IPS DF 6.9 (cell line): ENCODE data around the gene CMTM1.
"Not testable (repeated sequence)": the region's sequence is repeated elsewhere in the genome, so short reads cannot be mapped to it uniquely, and the experiment has no call there.

Experiments used
- DNase-seq: peaks from one replicate; pipeline ENCODE4 v3.0.0-alpha.2; 2013; ENCODE audit warnings: low read depth, low spot score
- H3K27ac ChIP-seq: one replicate; pipeline ENCODE4 v1.5.1; 2013; ENCODE audit warnings: low read length, control low read depth
- H3K27me3 ChIP-seq: 2 replicates; pipeline ENCODE4 v1.6.1; 2013; ENCODE audit warnings: mild to moderate bottlenecking, low read length; ENCODE audit not compliant: control insufficient read depth, insufficient read depth
- H3K36me3 ChIP-seq: 2 replicates; pipeline ENCODE4 v1.6.1; 2013; ENCODE audit warnings: low read length; ENCODE audit not compliant: control insufficient read depth, insufficient read depth
- H3K4me1 ChIP-seq: 2 replicates; pipeline ENCODE4 v1.6.1; 2013; ENCODE audit warnings: low read length; ENCODE audit not compliant: control insufficient read depth, insufficient read depth
- H3K4me3 ChIP-seq: 2 replicates; pipeline ENCODE4 v1.5.1; 2013; ENCODE audit warnings: mild to moderate bottlenecking, low read length
- H3K9me3 ChIP-seq: 2 replicates; pipeline ENCODE4 v1.6.1; 2013; ENCODE audit warnings: low read length, inconsistent platforms; ENCODE audit not compliant: control insufficient read depth, insufficient read depth
- WGBS: extraction: QIAGEN DNeasy Blood & Tissue Kit; methylation state at CpG from one replicate; pipeline ENCODE4 v1.1.7; 2013; ENCODE audit warnings: mixed read lengths, missing lambda C conversion rate; ENCODE audit not compliant: insufficient read length, insufficient coverage; 5-methylcytosine and 5-hydroxymethylcytosine counted together

The CMTM1 gene

GRCh38 chr16:66591018-66591417 is 24.8 kb downstream of the CMTM1 start:
- Histone ChIP-seq H3K27ac (no peak overlapping the region), H3K9me3 (no peaks in the 10 kb centered on the region), H3K27me3 (no peaks in the 10 kb centered on the region), H3K36me3 (no peaks in the 10 kb centered on the region), H3K4me3 (no peak overlapping the region), H3K4me1 (no peaks in the 10 kb centered on the region)
- DNase-seq, result no peak
- no CpG with 5 or more reads among the region's 4 CpGs for WGBS

GRCh38 chr16:66592241-66592640 is 26.0 kb downstream of the CMTM1 start:
- WGBS, result no CpG with 5 or more reads among the region's 3 CpGs
- Histone ChIP-seq H3K36me3 (no peaks in the 10 kb centered on the region), H3K27me3 (no peaks in the 10 kb centered on the region), H3K4me1 (no peaks in the 10 kb centered on the region), H3K4me3 (no peak overlapping the region), H3K27ac (no peak overlapping the region), H3K9me3 (no peaks in the 10 kb centered on the region)
- DNase-seq, result no peak

GRCh38 chr16:66592814-66593213 is 26.6 kb downstream of the CMTM1 start:
- DNase-seq, result no peak
- Histone ChIP-seq H3K27me3 (no peaks in the 10 kb centered on the region), H3K27ac (no peak overlapping the region)

GRCh38 chr16:66594739-66595138 is 28.5 kb downstream of the CMTM1 start:
- WGBS, result no CpG with 5 or more reads among the region's 7 CpGs
- no peaks in the 10 kb centered on the region for H3K9me3 ChIP-seq
- H3K4me3 ChIP-seq, result no peak overlapping the region
- no peaks in the 10 kb centered on the region for H3K36me3 ChIP-seq
- DNase-seq, result no peak
- H3K27me3 ChIP-seq, result no peaks in the 10 kb centered on the region
- H3K4me1 ChIP-seq, result no peaks in the 10 kb centered on the region
- H3K27ac ChIP-seq, result no peak overlapping the region

More at GRCh38 chr16:66592814-66593213, 26.6 kb downstream of the CMTM1 start:
- Histone ChIP-seq H3K9me3 (no peaks in the 10 kb centered on the region), H3K36me3 (no peaks in the 10 kb centered on the region), H3K4me1 (no peaks in the 10 kb centered on the region), H3K4me3 (no peak overlapping the region)
- WGBS, result no CpG with 5 or more reads among the region's 3 CpGs

- WGBS, result no CpG with 5 or more reads among the region's 4 CpGs
- H3K27ac ChIP-seq, H3K27me3 ChIP-seq, DNase-seq, H3K36me3 ChIP-seq, H3K4me3 ChIP-seq, H3K9me3 ChIP-seq, H3K4me1 ChIP-seq: not testable (repeated sequence)
Observed at GRCh38 chr16:66596559-66596958, 30.3 kb downstream of the CMTM1 start.

GRCh38 chr16:66596986-66597848 is 31.0 kb downstream of the CMTM1 start:
- DNase-seq, result no peak
- Histone ChIP-seq H3K27me3 (no peaks in the 10 kb centered on the region), H3K36me3 (no peaks in the 10 kb centered on the region), H3K9me3 (no peaks in the 10 kb centered on the region), H3K4me3 (no peak overlapping the region), H3K4me1 (no peaks in the 10 kb centered on the region), H3K27ac (no peak overlapping the region)
- no CpG with 5 or more reads among the region's 5 CpGs for WGBS

GRCh38 chr16:66598111-66598510 is 31.9 kb downstream of the CMTM1 start:
- no CpG with 5 or more reads among the region's 3 CpGs for WGBS
- Histone ChIP-seq H3K27me3 (no peaks in the 10 kb centered on the region), H3K4me1 (no peaks in the 10 kb centered on the region), H3K4me3 (no peak overlapping the region), H3K9me3 (no peaks in the 10 kb centered on the region), H3K27ac (no peak overlapping the region), H3K36me3 (no peaks in the 10 kb centered on the region)
- DNase-seq, result no peak

GRCh38 chr16:66599726-66600125 is 33.5 kb downstream of the CMTM1 start:
- Histone ChIP-seq H3K36me3 (no peaks in the 10 kb centered on the region), H3K4me3 (no peak overlapping the region), H3K27me3 (no peaks in the 10 kb centered on the region), H3K27ac (no peak overlapping the region), H3K9me3 (no peaks in the 10 kb centered on the region), H3K4me1 (no peaks in the 10 kb centered on the region)
- no peak for DNase-seq
- no CpG with 5 or more reads among the region's 4 CpGs for WGBS

GRCh38 chr16:66600477-66600876 is 34.2 kb downstream of the CMTM1 start:
- Histone ChIP-seq H3K9me3 (no peaks in the 10 kb centered on the region), H3K27me3 (no peaks in the 10 kb centered on the region), H3K27ac (no peak overlapping the region), H3K36me3 (no peaks in the 10 kb centered on the region), H3K4me1 (no peaks in the 10 kb centered on the region), H3K4me3 (no peak overlapping the region)
- no peak for DNase-seq
- whole genome bisulfite sequencing, result no CpG with 5 or more reads among the region's 1 CpG

GRCh38 chr16:66601471-66601870 is 35.2 kb downstream of the CMTM1 start:
- H3K4me3 ChIP-seq, result no peak overlapping the region
- H3K36me3 ChIP-seq, result no peaks in the 10 kb centered on the region
- no peak overlapping the region for H3K27ac ChIP-seq
- H3K9me3 ChIP-seq, result no peaks in the 10 kb centered on the region
- H3K4me1 ChIP-seq, result peaks cover 4% of the 10 kb centered on the region
- no peak for DNase-seq
- no peaks in the 10 kb centered on the region for H3K27me3 ChIP-seq
- WGBS, result no CpG with 5 or more reads among the region's 5 CpGs
